HepG2 (cell line): ENCODE results near the gene MID1. TPM values are rescaled to one million over a fixed set of nuclear protein-coding genes. Genes with fewer than 3 reads are reported as not detected.

Experiments used
- ATAC-seq: fragments of 200-7000 bp; cut with Tn5 transposase; 3 replicates; pipeline ENCODE4 v1.9.1; 2020; ENCODE audit warnings: mild to moderate bottlenecking, moderate library complexity
- BruUV-seq: library from RNA; stranded (reverse); fragments of 400-500 nt; replicated peaks from 2 replicates; lab custom pipeline; 2021; lab: Mats Ljungman, UMichigan
- CTCF ChIA-PET: fragments of 300-600 bp; formaldehyde crosslinking; extraction: SDS; loops from one replicate; lab custom pipeline; 2021; ENCODE audit warnings: low total read pairs, inconsistent platforms, low intra/inter-chr PET ratio; lab: Yijun Ruan, JAX
- POLR2A ChIA-PET: fragments of 350-600 bp; sonication (Branson Sonifier 250); formaldehyde crosslinking; loops from one replicate; lab custom pipeline; 2020; ENCODE audit warnings: antibody characterized with exemption, inconsistent platforms; lab: Yijun Ruan, JAX
- DNase-seq: peaks from one replicate; pipeline ENCODE4 v3.0.0-alpha.2; 2015; ENCODE audit warnings: low spot score
- FAIRE-seq: peaks from 3 replicates; lab custom pipeline; 2011; peaks lifted over from hg19 to GRCh38; lab: Jason Lieb, UNC
- H2AFZ ChIP-seq: one replicate; pipeline ENCODE4 v1.6.1; 2011; ENCODE audit warnings: low read length, inconsistent platforms
- H3K27ac ChIP-seq: fragments of 300-600 bp; 3 replicates; pipeline ENCODE4 v1.8.0; 2011; ENCODE audit warnings: mixed run types, mild to moderate bottlenecking, mixed read lengths, low read length, inconsistent platforms; ENCODE audit not compliant: insufficient read depth; ENCODE audit errors: extremely low read length
- H3K27me3 ChIP-seq, 2 experiments: fragments of 200-600 bp in 1 of 2; 2 replicates in 1 of 2; 3 replicates in 1 of 2; pipeline versions ENCODE4 v1.6.0 to v1.8.0; 2011; ENCODE audit warnings: low read length in 2 of 2, mild to moderate bottlenecking in 2 of 2, moderate library complexity in 2 of 2, inconsistent platforms in 1 of 2; ENCODE audit not compliant: insufficient read depth in 2 of 2, control insufficient read depth in 1 of 2
- H3K36me3 ChIP-seq, 2 experiments: fragments of 200-600 bp in 1 of 2; replicated peaks in 1 of 2; 2 replicates in 1 of 2; 3 replicates in 1 of 2; pipeline versions ENCODE4 v1.5.1 to v1.8.0; 2011; ENCODE audit warnings: low read length in 2 of 2, inconsistent platforms in 1 of 2; ENCODE audit not compliant: insufficient read depth in 2 of 2, control insufficient read depth in 1 of 2
- H3K4me1 ChIP-seq: 2 replicates; pipeline ENCODE4 v1.5.1; 2012; ENCODE audit warnings: low read length, inconsistent platforms; ENCODE audit not compliant: insufficient read depth
- H3K4me2 ChIP-seq: 2 replicates; pipeline ENCODE4 v1.6.0; 2011; ENCODE audit warnings: low read depth, low read length, inconsistent platforms
- H3K4me3 ChIP-seq, 3 experiments: fragments of 200-600 bp in 1 of 3; sonication (generic), shearing (Covaris generic) in 1 of 3; replicated peaks in 1 of 3; 2 replicates each; pipeline ENCODE4 v1.5.1; 2011 to 2016; ENCODE audit warnings: low read length in 3 of 3, inconsistent platforms in 2 of 3, low read depth in 2 of 3, mild to moderate bottlenecking in 2 of 3, control low read depth in 1 of 3, mixed read lengths in 1 of 3; ENCODE audit not compliant: insufficient read depth in 1 of 3
- H3K79me2 ChIP-seq: one replicate; pipeline ENCODE4 v1.6.1; 2011; ENCODE audit warnings: low read length, inconsistent platforms; ENCODE audit not compliant: insufficient read depth
- H3K9ac ChIP-seq: 2 replicates; pipeline ENCODE4 v1.6.0; 2011; ENCODE audit warnings: mild to moderate bottlenecking, low read depth, low read length, inconsistent platforms; ENCODE audit not compliant: insufficient read depth
- H3K9me3 ChIP-seq: 2 replicates; pipeline ENCODE4 v1.5.1; 2012; ENCODE audit warnings: mild to moderate bottlenecking, low read length
- H4K20me1 ChIP-seq: 2 replicates; pipeline ENCODE4 v1.6.0; 2011; ENCODE audit warnings: inconsistent platforms, mild to moderate bottlenecking, low read length, moderate library complexity; ENCODE audit not compliant: insufficient read depth
- ARHGAP35 ChIP-seq: sonication (generic); formaldehyde crosslinking; IDR thresholded peaks from 2 replicates; pipeline ENCODE4 v1.9.0; 2022; ENCODE audit warnings: mild to moderate bottlenecking, inconsistent platforms, moderate library complexity, missing genetic modification reagents, borderline replicate concordance
- BORCS8-MEF2B ChIP-seq: sonication (generic); formaldehyde crosslinking; IDR thresholded peaks from 2 replicates; pipeline ENCODE4 v1.8.0; 2022; ENCODE audit warnings: mild to moderate bottlenecking, missing genetic modification reagents
- FOXA3 ChIP-seq: IDR thresholded peaks from 2 replicates; pipeline ENCODE4 v1.6.1; 2016; ENCODE audit warnings: missing genetic modification reagents, missing compliant biosample characterization
- FOXK2 ChIP-seq: fragments of 450-650 bp; IDR thresholded peaks from 2 replicates; pipeline ENCODE4 v1.6.1; 2016
- SALL2 ChIP-seq: sonication (generic); formaldehyde crosslinking; IDR thresholded peaks from 2 replicates; pipeline ENCODE4 v1.8.1; 2023; ENCODE audit warnings: mild to moderate bottlenecking, missing genetic modification reagents, inconsistent platforms
- SMAD9 ChIP-seq: sonication (generic); formaldehyde crosslinking; IDR thresholded peaks from 2 replicates; pipeline ENCODE4 v1.5.1; 2020; ENCODE audit warnings: mild to moderate bottlenecking, missing genetic modification reagents
- TEAD2 ChIP-seq: sonication (generic); formaldehyde crosslinking; IDR thresholded peaks from 2 replicates; pipeline ENCODE4 v1.9.0; 2021; ENCODE audit warnings: missing genetic modification reagents
- TGIF2 ChIP-seq: IDR thresholded peaks from 2 replicates; pipeline ENCODE4 v1.6.1; 2016; ENCODE audit warnings: control low read depth, missing compliant biosample characterization
- TOE1 ChIP-seq: sonication (generic); formaldehyde crosslinking; IDR thresholded peaks from 2 replicates; pipeline ENCODE4 v1.4.0; 2020; ENCODE audit warnings: mild to moderate bottlenecking, missing genetic modification reagents
- ZNF274 ChIP-seq: sonication (generic); formaldehyde crosslinking; IDR thresholded peaks from 2 replicates; pipeline ENCODE4 v1.5.1; 2020; ENCODE audit warnings: mild to moderate bottlenecking, missing genetic modification reagents
- ZNF484 ChIP-seq: sonication (generic); formaldehyde crosslinking; IDR thresholded peaks from 2 replicates; pipeline ENCODE4 v1.5.1; 2020; ENCODE audit warnings: mild to moderate bottlenecking, low read depth, missing genetic modification reagents, borderline replicate concordance
- ZNF777 ChIP-seq: sonication (generic); formaldehyde crosslinking; IDR thresholded peaks from 2 replicates; pipeline ENCODE4 v1.4.0; 2020; ENCODE audit warnings: missing genetic modification reagents
- WGBS: methylation state at CpG from one replicate; pipeline ENCODE4 v1.1.6; 2017; ENCODE audit warnings: low lambda C conversion rate; 5-methylcytosine and 5-hydroxymethylcytosine counted together
- in situ Hi-C: cut with HindIII; loops from 2 replicates; pipeline ENCODE4 v1.10.0; 2017; ENCODE audit warnings: low pct_unique_long_range_greater_than_20kb; ENCODE audit not compliant: extremely low pct_ligation_motif_present
- intact Hi-C: fragments of 100-400 bp; cut with micrococcal nuclease; formaldehyde crosslinking; loops from one replicate; pipeline ENCODE4 v1.10.0; 2022; ENCODE audit not compliant: unreplicated experiment
- polyA plus RNA-seq, 8 experiments: library from polyadenylated mRNA; depleted of rRNA in 3 of 8; stranded (reverse) in 7 of 8; unstranded in 1 of 8; fragments of >200 nt; fragmentation: Illumina TruSeq in 4 of 8; extraction: Trizol in 4 of 8; gene quantifications; 2 replicates each; pipeline versions ENCODE4 v1.2.1 to v1.2.3, GENCODE V29; 2011 to 2016; ENCODE audit warnings: low read depth in 4 of 8, missing spikeins in 1 of 8, mixed read lengths in 1 of 8; ENCODE audit not compliant: insufficient read depth in 1 of 8
- total RNA-seq, 5 experiments: library from RNA; depleted of rRNA; stranded (reverse); fragments of >200 nt; fragmentation: Illumina TruSeq; extraction: Trizol; gene quantifications; 2 replicates each; pipeline ENCODE4 v1.2.3, GENCODE V29; 2016; ENCODE audit warnings: low read depth in 1 of 5
- TF ChIP-seq, protein P1 (sequence below): sonication (generic); formaldehyde crosslinking; IDR thresholded peaks from 2 replicates; pipeline ENCODE4 v1.4.0; 2020; ENCODE audit warnings: missing genetic modification reagents
- TF ChIP-seq, protein P2 (sequence below): sonication (generic); formaldehyde crosslinking; IDR thresholded peaks from 2 replicates; pipeline ENCODE4 v1.8.0; 2022; ENCODE audit warnings: missing genetic modification reagents, mild to moderate bottlenecking, borderline replicate concordance
- TF ChIP-seq, protein P3 (sequence below): sonication (generic); formaldehyde crosslinking; IDR thresholded peaks from 2 replicates; pipeline ENCODE4 v1.9.0; 2021; ENCODE audit warnings: missing genetic modification reagents, borderline replicate concordance
- TF ChIP-seq, protein P4 (sequence below): sonication (generic); IDR thresholded peaks from 2 replicates; pipeline ENCODE4 v1.6.1; 2016; ENCODE audit warnings: low read depth, borderline replicate concordance
- TF ChIP-seq, protein P5 (sequence below): sonication (generic); formaldehyde crosslinking; IDR thresholded peaks from 2 replicates; pipeline ENCODE4 v1.5.1; 2020; ENCODE audit warnings: missing genetic modification reagents, mild to moderate bottlenecking, borderline replicate concordance
- TF ChIP-seq, protein P6 (sequence below): sonication (generic); formaldehyde crosslinking; IDR thresholded peaks from 2 replicates; pipeline ENCODE4 v1.4.0; 2020; ENCODE audit warnings: missing genetic modification reagents

The MID1 gene
- total and polyA plus RNA-seq, 2 of the 13 experiments (the other 11 are each of a cell fraction or from before 2014, with no cell fraction given): 0.86 to 1.1 TPM

DNA sequence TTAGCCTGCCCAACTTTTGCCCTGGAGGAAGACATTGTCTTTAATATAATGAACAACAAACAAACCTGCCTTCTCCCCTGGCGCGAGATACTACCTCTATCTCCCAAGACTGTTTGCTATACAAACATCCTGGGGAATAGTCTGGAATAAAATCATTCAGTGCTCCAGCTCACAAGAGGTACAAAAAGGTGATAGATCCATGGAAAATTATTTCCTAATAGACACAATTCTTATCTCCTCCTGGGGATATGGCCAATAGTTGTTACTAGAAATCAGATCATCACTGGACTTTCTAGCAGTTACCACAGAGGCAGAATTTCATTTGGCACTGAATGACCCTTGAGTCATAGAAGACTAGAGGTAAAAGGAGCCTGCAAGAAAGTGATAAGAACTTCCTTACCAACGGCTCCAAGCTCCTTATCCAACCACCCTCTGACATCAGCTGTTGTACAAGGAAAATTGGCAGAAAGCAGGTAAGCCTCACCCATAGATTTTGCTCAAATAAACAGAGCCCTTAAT is 38.1 kb downstream of the MID1 start:
- CTCF ChIA-PET: no interaction called here
- 60% methylated on average over 3 of the region's 3 CpGs for WGBS
- no peak overlapping the region for H3K4me2 ChIP-seq
- TF ChIP-seq, protein P1, sequence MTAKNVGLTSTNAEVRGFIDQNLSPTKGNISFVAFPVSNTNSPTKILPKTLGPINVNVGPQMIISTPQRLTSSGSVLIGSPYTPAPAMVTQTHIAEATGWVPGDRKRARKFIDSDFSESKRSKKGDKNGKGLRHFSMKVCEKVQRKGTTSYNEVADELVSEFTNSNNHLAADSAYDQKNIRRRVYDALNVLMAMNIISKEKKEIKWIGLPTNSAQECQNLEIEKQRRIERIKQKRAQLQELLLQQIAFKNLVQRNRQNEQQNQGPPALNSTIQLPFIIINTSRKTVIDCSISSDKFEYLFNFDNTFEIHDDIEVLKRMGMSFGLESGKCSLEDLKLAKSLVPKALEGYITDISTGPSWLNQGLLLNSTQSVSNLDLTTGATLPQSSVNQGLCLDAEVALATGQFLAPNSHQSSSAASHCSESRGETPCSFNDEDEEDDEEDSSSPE (CRISPR knock-in tag): no peak
- TF ChIP-seq SMAD9 (CRISPR knock-in tag) (no peak), TGIF2 (no peak), TEAD2 (CRISPR knock-in tag) (no peak), FOXA3 (no peak), ZNF777 (CRISPR knock-in tag) (no peak), BORCS8-MEF2B (CRISPR knock-in tag) (no peak), SALL2 (CRISPR knock-in tag) (no peak), ARHGAP35 (CRISPR knock-in tag) (no peak), FOXK2 (no peak), ZNF484 (CRISPR knock-in tag) (no peak), TOE1 (CRISPR knock-in tag) (no peak), ZNF274 (no peak)
- TF ChIP-seq, protein P2, sequence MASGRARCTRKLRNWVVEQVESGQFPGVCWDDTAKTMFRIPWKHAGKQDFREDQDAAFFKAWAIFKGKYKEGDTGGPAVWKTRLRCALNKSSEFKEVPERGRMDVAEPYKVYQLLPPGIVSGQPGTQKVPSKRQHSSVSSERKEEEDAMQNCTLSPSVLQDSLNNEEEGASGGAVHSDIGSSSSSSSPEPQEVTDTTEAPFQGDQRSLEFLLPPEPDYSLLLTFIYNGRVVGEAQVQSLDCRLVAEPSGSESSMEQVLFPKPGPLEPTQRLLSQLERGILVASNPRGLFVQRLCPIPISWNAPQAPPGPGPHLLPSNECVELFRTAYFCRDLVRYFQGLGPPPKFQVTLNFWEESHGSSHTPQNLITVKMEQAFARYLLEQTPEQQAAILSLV (CRISPR knock-in tag): no peak
- TF ChIP-seq, protein P3, sequence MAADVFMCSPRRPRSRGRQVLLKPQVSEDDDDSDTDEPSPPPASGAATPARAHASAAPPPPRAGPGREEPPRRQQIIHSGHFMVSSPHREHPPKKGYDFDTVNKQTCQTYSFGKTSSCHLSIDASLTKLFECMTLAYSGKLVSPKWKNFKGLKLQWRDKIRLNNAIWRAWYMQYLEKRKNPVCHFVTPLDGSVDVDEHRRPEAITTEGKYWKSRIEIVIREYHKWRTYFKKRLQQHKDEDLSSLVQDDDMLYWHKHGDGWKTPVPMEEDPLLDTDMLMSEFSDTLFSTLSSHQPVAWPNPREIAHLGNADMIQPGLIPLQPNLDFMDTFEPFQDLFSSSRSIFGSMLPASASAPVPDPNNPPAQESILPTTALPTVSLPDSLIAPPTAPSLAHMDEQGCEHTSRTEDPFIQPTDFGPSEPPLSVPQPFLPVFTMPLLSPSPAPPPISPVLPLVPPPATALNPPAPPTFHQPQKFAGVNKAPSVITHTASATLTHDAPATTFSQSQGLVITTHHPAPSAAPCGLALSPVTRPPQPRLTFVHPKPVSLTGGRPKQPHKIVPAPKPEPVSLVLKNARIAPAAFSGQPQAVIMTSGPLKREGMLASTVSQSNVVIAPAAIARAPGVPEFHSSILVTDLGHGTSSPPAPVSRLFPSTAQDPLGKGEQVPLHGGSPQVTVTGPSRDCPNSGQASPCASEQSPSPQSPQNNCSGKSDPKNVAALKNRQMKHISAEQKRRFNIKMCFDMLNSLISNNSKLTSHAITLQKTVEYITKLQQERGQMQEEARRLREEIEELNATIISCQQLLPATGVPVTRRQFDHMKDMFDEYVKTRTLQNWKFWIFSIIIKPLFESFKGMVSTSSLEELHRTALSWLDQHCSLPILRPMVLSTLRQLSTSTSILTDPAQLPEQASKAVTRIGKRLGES (CRISPR knock-in tag): no peak
- TF ChIP-seq, protein P4, sequence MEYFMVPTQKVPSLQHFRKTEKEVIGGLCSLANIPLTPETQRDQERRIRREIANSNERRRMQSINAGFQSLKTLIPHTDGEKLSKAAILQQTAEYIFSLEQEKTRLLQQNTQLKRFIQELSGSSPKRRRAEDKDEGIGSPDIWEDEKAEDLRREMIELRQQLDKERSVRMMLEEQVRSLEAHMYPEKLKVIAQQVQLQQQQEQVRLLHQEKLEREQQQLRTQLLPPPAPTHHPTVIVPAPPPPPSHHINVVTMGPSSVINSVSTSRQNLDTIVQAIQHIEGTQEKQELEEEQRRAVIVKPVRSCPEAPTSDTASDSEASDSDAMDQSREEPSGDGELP: no peak
- TF ChIP-seq, protein P5, sequence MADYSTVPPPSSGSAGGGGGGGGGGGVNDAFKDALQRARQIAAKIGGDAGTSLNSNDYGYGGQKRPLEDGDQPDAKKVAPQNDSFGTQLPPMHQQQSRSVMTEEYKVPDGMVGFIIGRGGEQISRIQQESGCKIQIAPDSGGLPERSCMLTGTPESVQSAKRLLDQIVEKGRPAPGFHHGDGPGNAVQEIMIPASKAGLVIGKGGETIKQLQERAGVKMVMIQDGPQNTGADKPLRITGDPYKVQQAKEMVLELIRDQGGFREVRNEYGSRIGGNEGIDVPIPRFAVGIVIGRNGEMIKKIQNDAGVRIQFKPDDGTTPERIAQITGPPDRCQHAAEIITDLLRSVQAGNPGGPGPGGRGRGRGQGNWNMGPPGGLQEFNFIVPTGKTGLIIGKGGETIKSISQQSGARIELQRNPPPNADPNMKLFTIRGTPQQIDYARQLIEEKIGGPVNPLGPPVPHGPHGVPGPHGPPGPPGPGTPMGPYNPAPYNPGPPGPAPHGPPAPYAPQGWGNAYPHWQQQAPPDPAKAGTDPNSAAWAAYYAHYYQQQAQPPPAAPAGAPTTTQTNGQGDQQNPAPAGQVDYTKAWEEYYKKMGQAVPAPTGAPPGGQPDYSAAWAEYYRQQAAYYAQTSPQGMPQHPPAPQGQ (CRISPR knock-in tag): no peak
- TF ChIP-seq, protein P6, sequence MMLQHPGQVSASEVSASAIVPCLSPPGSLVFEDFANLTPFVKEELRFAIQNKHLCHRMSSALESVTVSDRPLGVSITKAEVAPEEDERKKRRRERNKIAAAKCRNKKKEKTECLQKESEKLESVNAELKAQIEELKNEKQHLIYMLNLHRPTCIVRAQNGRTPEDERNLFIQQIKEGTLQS (CRISPR knock-in tag): no peak
- TF ChIP-seq, all 625 proteins: peak for 0
- intact Hi-C loops: no loop called here
- Histone ChIP-seq H2AFZ (no peak overlapping the region), H3K27ac (no peak overlapping the region), H3K27me3 (no peaks in the 10 kb centered on the region), H3K36me3 (no peaks in the 10 kb centered on the region), H3K9me3 (no peaks in the 10 kb centered on the region), H3K4me3 (no peak overlapping the region), H3K4me1 (peaks cover 8% of the 10 kb centered on the region; the same call in 1 of the 2 replicates), H4K20me1 (no peaks in the 10 kb centered on the region), H3K9ac (no peak overlapping the region), H3K79me2 (no peaks in the 10 kb centered on the region)
- no TSS peak for BruUV-seq
- POLR2A ChIA-PET: no interaction called here
- ATAC-seq (no peak), FAIRE-seq (no peak), DNase-seq (no peak)
- in situ Hi-C loops: no loop called here
